Stimulated activated CD4-positive, alpha-beta T cell treated with anti-CD3 and anti-CD28 coated beads, Interleukin-2, amount 100 ng/mL, for 24 hours (primary cell): ENCODE results near the gene SRSF4.
"Not testable (repeated sequence)": the region's sequence is repeated elsewhere in the genome, so short reads cannot be mapped to it uniquely, and the experiment has no call there.

Experiments used
- DNase-seq, 2 donors: peaks; one replicate each; pipeline ENCODE4 v3.0.0-alpha.2; 2020

Gene SRSF4

GRCh38 chr1:29162476-29163138 lies 19.1 kb downstream of the SRSF4 start:
- no peak for DNase-seq

GRCh38 chr1:29162025-29162424 lies 19.7 kb downstream of the SRSF4 start:
- no peak for DNase-seq

DNA sequence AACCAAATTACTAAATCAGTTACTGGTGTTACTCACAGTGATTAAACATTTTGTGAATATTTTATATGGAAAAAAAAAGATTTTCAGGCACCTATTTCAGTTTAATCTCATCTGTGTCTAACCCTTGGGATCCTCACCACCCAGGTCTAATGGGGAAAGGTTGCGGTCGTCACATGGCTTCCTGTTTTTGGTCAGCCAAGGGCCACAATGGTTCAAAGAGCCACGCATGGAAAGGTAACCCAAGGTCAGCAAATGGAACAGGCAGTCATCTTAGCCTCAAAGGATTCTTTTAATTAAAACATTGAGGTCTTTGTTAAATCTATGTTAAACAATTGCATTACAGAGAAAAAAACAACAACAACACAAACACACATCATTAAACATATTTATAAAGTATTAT lies 21.9 kb downstream of the SRSF4 start:
- DNase-seq: no peak

GRCh38 chr1:29157269-29157601 lies 24.5 kb downstream of the SRSF4 start:
- no peak for DNase-seq

- DNase-seq: no peak
Measured at GRCh38 chr1:29156543-29157268, 25.0 kb downstream of the SRSF4 start.

DNA sequence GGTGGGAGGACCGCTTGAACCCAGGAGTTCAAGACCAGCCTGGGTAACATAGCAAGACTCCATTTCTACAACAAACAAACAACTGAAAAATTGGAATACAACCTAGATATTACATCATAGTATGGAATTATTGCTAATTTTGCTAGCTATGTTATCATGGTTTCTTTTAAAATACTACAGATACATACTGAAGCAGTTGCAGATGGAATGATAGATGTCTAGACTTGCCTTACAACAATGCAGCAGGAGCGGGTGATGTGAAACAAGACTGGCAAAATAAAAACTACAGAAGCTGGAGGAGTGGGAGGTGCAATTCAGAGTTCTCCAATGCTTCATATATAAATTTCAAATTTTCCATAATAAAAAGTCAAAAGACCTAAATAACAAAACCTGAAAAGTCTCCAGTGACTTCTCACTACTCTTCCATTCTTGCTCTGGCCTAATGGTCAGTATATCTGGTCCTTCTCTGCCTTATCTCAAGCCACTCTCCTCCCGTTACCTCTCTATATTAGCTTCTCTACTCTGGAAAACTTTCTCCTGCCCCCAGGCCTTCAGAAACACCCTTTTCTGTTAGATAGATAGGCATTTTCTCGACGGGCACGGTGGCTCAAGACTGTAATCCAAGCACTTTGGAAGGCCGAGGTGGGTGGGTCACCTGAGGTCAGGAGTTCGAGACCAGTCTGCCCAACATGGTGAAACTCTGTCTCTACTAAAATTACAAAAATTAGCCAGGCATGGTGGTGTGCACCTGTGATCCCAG lies 29.5 kb downstream of the SRSF4 start:
- DNase-seq: no peak

DNA sequence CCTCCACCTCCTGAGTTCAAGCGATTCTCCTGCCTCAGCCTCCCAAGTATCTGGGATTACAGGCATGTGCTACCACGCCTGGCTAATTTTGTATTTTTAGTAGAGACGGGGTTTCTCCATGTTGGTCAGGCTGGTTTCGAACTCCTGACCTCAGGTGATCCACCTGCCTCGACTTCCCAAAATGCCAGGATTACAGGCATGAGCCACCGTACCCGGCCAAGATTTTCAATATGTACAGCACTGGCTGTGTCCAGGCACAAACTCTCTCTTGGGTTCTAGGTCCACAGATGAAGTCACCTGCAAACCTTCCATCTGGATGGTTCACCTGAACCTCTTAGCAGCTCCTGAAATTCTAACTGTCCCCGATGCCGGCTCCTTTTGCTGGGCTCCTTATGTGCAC lies 31.4 kb downstream of the SRSF4 start:
- not testable (repeated sequence) for DNase-seq

GRCh38 chr1:29148656-29149491 lies 32.8 kb downstream of the SRSF4 start:
- DNase-seq: no peak

- no peak for DNase-seq
Measured at GRCh38 chr1:29145739-29146437, 35.8 kb downstream of the SRSF4 start.

- DNase-seq: no peak
Measured at GRCh38 chr1:29144178-29144577, 37.5 kb downstream of the SRSF4 start.

DNA sequence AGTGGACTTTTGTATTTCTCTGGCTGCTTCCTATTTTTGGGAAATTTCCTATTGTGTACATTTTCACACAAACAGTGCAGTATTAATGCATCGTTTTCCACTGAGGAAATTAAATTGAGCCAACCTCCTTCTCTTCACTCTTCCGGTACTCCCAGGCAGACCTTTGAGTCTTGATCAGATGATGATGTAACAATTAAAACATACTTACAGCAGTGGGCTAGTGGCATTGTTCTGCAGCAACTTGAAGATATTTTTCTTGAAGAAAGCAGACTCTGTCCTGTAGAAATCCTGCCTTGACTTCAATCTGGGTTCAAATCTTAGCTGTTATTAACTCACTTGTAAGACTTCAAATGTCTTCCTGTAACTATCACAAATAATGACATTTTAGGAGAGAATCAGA lies 39.0 kb downstream of the SRSF4 start:
- DNase-seq: no peak

GRCh38 chr1:29136391-29136915 lies 45.2 kb downstream of the SRSF4 start:
- DNase-seq: no peak

DNA sequence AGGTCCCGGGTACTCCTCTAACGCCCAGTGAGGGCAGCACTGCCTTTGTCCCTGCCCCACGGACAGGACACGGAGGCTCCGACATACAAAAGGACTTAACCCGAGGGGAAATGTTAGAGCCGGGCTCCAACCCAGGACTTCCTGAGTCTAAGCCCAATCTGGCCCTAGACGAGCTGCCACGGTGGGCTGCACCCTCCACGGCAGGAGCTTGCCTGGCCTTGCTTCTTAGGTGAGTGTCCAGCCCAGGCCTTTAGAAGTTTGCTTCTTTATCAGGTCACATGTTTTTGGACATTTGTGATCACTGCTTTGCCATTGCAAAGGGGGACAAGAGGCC lies 47.0 kb downstream of the SRSF4 start:
- DNase-seq: no peak

- no peak for DNase-seq
Measured at GRCh38 chr1:29133861-29134694, 47.6 kb downstream of the SRSF4 start.

DNA sequence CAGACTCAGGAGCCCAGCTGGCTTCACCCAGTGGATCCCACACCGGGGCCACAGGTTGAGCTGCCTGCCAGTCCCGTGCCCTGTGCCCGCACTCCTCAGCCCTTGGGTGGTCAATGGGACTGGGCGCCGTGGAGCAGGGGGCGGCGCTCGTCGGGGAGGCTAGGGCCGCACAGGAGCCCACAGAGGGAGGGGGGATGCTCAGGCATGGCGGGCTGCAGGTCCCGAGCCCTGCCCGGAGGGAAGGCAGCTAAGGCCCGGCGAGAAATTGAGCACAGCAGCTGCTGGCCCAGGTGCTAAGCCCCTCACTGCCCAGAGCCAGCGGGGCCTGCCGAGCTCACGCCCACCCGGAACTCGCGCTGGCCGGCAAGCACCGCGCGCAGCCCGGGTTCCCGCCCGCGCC lies 50.6 kb downstream of the SRSF4 start:
- DNase-seq: not testable (repeated sequence)

DNA sequence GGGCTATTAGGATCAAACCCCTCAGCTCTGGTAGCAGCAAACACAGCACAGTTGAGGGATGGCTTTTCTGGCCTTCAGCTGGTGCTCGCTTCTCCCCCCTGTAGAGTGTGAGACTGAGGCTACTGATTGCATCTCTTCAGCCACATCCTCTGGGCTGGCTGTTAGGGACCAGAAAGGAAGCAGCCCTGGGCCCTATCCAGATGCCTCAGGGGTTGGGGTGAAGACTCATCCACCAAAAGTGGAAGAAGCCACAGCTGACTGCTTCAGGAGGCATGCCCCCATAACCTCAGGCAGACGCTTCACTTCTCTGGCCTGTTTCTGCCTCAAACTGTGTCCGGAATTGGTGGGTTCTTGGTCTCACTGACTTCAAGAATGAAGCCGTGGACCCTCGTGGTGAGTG lies 51.8 kb downstream of the SRSF4 start:
- DNase-seq: no peak

GRCh38 chr1:29128739-29129138 lies 53.0 kb downstream of the SRSF4 start:
- DNase-seq: no peak

DNA sequence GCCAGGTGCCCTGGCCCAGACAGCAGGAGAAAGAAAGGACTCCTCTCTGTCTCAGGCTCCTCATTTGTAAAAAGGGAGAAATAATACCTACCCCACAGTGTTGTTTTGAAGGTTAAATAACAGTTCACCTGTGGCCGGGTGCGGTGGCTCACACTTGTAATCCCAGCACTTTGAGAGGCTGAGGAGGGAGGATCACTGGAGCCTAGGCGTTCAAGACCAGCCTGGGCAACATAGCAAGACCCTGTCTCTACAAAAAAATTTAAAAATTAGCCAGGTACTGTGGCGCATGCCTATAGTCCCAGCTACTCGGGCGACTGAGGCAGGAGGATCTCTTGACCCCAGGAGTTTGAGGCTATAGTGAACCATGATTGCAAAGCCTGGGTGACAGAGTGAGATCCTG lies 55.5 kb downstream of the SRSF4 start:
- DNase-seq: no peak

DNA sequence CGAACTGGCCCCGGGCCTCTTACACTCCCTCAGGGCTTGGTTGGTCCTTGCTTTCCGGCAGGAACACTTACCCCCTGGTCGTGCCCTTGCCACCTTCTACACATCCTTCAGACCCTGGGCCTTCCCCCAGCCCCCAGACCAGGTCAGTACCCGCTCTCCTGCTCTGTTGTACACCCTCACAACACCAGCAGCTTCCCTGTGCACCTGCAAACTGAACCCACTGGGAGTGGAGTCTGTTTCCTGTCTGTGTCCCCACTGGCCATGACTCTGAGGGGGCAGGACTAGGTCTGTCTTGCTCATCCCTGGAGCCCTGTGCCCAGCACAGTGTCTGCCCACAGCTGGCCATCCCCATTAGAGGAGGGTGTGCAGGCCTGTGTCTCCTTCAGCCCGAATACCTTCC lies 55.9 kb downstream of the SRSF4 start:
- no peak for DNase-seq

GRCh38 chr1:29125237-29125641 lies 56.5 kb downstream of the SRSF4 start:
- DNase-seq: no peak
